HG03565 (cell line): ENCODE measurements around the gene TMEM80.
A peak's percentile ranks its signal among the peaks of the same experiment; 100 is the strongest.

Source experiments
- ATAC-seq: cut with Tn5 transposase; IDR thresholded peaks from one replicate; pipeline ENCODE4 v1.9.1; 2021; ENCODE audit warnings: mild to moderate bottlenecking, moderate library complexity; ENCODE audit not compliant: unreplicated experiment

Gene TMEM80

GRCh38 chr11:742571-743201 is 47.1 kb downstream of the TMEM80 start:
- ATAC-seq: no peak

- no peak for ATAC-seq
Measured at GRCh38 chr11:745428-745827, 49.8 kb downstream of the TMEM80 start.

GRCh38 chr11:746289-747157 is 50.9 kb downstream of the TMEM80 start:
- ATAC-seq: peak; percentile 7

- ATAC-seq: peak; percentile 73
Measured at GRCh38 chr11:747158-748006, 51.8 kb downstream of the TMEM80 start, which contains the start of gene TALDO1. Gene TALDO1 (plus strand): TSS chr11:747464. CDS start chr11:747482, 18 bp downstream.

GRCh38 chr11:748007-748359 is 52.4 kb downstream of the TMEM80 start:
- ATAC-seq: peak; percentile 6

GRCh38 chr11:749731-750130 is 54.1 kb downstream of the TMEM80 start:
- ATAC-seq: no peak
